Mucosa of descending colon (tissue), 3 donors: Measurements from ENCODE around the gene CABP4. TPM values are rescaled to one million over a fixed set of nuclear protein-coding genes. Genes with fewer than 3 reads are reported as not detected.
A peak's percentile ranks its signal among the peaks of the same experiment; 100 is the strongest.
"Not testable (repeated sequence)": the region's sequence is repeated elsewhere in the genome, so short reads cannot be mapped to it uniquely, and the experiment has no call there.

Experiments
- ATAC-seq: fragments of 200-7000 bp; cut with Tn5 transposase; one replicate; pipeline ENCODE4 v1.9.1; 2020; ENCODE audit warnings: mild to moderate bottlenecking, moderate library complexity
- DNase-seq, 3 donors: peaks; one replicate each; pipeline ENCODE4 v3.0.0-alpha.2; 2020
- H3K36me3 ChIP-seq: fragments of 200-600 bp; one replicate; pipeline ENCODE4 v1.8.0; 2021; ENCODE audit warnings: low read depth, mild to moderate bottlenecking
- H3K4me1 ChIP-seq: fragments of 200-600 bp; one replicate; pipeline ENCODE4 v1.8.0; 2021; ENCODE audit warnings: low read depth, mild to moderate bottlenecking
- H3K4me3 ChIP-seq: fragments of 200-600 bp; one replicate; pipeline ENCODE4 v1.8.0; 2021; ENCODE audit warnings: mild to moderate bottlenecking
- H3K9me3 ChIP-seq: fragments of 200-600 bp; one replicate; pipeline ENCODE4 v1.8.0; 2021; ENCODE audit warnings: mild to moderate bottlenecking
- intact Hi-C, 2 donors: fragments of 100-400 bp; cut with DNase I in 1 of 2; cut with micrococcal nuclease in 1 of 2; formaldehyde crosslinking; loops; one replicate each; pipeline versions ENCODE4 v1.11.0 to v1.11.1; 2022; cut with DNase I, micrococcal nuclease
- total RNA-seq, 3 donors: library from RNA; stranded (reverse); fragmentation: NEBNext Ultra II Directional in 2 of 3; extraction: Animal tissue kit (Norgen Biotek cat#: 25700) in 2 of 3; gene quantifications; one replicate each; pipeline versions ENCODE4 v1.2.1 to v1.2.4, GENCODE V29; 2021 to 2023
- TF ChIP-seq, protein P1 (sequence below): fragments of 200-600 bp; IDR thresholded peaks from one replicate; pipeline ENCODE4 v1.8.0; 2022; ENCODE audit warnings: antibody characterized with exemption, mild to moderate bottlenecking
- donor health status: DM: no; HTN: no; CAD: no; lungs with moderate emphysema.
- donor health status: DM: no; HTN: no; CAD: no.
- donor health status: DM: no; HTN: yes; CAD: no.

CABP4 gene
- total RNA-seq, 3 donors from 2014 or later, result 0.95 to 1.9 (median 1.2) TPM

DNA sequence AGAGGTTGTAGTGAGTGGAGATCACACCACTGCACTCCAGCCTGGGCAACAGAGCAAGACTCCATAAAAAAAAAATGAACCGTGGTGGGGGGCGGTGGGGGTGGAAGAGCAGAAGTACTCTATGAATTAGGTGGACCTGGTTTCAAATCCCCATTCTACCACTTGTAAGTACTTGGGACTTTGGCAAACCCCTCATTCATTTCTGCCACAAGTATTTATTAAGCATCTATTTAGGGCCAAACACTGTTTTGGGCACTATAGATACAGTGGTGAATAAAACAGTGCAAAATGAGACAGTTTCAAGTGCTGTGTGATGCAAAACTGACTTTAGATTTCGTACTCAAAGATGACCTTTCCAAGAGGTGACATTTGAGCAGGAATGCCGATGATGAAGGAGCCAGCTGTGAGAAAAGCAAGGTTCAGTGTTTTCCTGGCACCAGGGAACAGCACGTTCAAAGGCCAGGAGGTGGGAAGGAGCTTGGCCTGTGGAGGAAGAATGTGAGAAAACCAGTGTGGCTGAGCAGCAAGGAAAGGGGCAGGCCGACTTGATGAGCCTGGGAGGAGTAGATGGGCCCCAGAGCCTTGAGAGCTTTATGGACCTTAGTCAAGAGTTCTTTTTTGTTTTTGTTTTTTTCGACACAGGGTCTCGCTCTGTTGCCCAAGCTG, 15.3 kb downstream of the CABP4 start:
- Histone ChIP-seq H3K4me1 (peaks cover 12% of the 10 kb centered on the region), H3K4me3 (no peak overlapping the region), H3K9me3 (no peaks in the 10 kb centered on the region), H3K36me3 (no peaks in the 10 kb centered on the region)
- ATAC-seq (no peak), DNase-seq (no peak)
- intact Hi-C loops, result no loop called here
- TF ChIP-seq, protein P1, sequence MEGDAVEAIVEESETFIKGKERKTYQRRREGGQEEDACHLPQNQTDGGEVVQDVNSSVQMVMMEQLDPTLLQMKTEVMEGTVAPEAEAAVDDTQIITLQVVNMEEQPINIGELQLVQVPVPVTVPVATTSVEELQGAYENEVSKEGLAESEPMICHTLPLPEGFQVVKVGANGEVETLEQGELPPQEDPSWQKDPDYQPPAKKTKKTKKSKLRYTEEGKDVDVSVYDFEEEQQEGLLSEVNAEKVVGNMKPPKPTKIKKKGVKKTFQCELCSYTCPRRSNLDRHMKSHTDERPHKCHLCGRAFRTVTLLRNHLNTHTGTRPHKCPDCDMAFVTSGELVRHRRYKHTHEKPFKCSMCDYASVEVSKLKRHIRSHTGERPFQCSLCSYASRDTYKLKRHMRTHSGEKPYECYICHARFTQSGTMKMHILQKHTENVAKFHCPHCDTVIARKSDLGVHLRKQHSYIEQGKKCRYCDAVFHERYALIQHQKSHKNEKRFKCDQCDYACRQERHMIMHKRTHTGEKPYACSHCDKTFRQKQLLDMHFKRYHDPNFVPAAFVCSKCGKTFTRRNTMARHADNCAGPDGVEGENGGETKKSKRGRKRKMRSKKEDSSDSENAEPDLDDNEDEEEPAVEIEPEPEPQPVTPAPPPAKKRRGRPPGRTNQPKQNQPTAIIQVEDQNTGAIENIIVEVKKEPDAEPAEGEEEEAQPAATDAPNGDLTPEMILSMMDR, result no peak

DNA sequence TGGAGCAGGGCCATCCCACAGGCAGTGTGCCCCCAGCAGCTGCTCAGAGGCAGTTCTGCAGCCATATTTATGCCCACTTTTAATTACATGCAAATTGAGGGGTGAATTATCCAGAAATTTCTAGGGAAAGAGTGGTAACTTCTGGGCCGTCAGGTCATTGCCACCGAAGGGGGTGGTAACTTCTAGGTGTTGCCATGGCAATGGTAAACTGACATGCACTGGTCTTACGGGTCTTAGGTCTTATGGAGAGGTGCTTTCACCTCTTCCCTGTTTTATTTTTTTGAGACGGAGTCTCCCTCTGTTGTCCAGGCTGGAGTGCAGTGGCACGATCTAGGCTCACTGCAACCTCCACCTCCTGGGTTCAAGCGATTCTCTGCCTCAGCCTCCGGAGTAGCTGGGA, 17.7 kb downstream of the CABP4 start:
- Histone ChIP-seq H3K9me3 (no peaks in the 10 kb centered on the region), H3K4me1 (peaks cover 5% of the 10 kb centered on the region), H3K36me3 (no peaks in the 10 kb centered on the region), H3K4me3 (no peak overlapping the region)
- intact Hi-C loops, result no loop called here
- ATAC-seq (no peak), DNase-seq (no peak)
- TF ChIP-seq, protein P1, result no peak

DNA sequence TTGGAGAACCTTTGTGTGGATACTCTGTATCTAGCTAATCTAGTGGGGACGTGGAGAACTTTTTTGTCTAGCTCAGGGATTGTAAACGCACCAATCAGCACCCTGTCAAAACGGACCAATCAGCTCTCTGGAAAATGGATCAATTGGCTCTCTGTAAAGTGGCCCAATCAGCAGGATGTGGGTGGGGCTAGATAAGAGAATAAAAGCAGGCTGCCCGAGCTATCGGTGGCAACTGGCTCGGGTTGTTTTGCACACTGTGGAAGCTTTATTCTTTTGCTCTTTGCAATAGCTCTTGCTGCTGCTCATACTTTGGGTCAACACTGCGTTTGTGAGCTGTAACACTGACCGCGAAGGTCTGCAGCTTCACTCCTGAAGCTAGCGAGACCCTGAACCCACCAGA, 21.5 kb downstream of the CABP4 start:
- H3K4me1 ChIP-seq, DNase-seq, H3K36me3 ChIP-seq, intact Hi-C loops, H3K4me3 ChIP-seq, H3K9me3 ChIP-seq, ATAC-seq: not testable (repeated sequence)

DNA sequence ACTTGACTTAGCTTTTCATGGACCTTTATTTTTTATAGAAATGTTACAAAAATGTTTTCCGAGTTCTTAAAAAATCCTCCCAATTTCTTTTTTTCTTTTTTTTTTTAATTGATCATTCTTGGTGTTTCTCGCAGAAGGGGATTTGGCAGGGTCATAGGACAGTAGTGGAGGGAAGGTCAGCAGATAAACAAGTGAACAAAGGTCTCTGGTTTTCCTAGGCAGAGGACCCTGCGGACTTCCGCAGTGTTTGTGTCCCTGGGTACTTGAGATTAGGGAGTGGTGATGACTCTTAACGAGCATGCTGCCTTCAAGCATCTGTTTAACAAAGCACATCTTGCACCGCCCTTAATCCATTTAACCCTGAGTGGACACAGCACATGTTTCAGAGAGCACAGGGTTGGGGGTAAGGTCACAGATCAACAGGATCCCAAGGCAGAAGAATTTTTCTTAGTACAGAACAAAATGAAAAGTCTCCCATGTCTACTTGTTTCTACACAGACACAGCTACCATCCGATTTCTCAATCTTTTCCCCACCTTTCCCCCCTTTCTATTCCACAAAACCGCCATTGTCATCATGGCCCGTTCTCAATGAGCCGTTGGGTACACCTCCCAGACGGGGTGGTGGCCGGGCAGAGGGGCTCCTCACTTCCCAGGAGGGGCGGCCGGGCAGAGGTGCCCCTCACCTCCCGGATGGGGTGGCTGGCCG, 22.3 kb downstream of the CABP4 start:
- H3K4me1 ChIP-seq, H3K9me3 ChIP-seq, DNase-seq, H3K36me3 ChIP-seq, H3K4me3 ChIP-seq, ATAC-seq, intact Hi-C loops: not testable (repeated sequence)

DNA sequence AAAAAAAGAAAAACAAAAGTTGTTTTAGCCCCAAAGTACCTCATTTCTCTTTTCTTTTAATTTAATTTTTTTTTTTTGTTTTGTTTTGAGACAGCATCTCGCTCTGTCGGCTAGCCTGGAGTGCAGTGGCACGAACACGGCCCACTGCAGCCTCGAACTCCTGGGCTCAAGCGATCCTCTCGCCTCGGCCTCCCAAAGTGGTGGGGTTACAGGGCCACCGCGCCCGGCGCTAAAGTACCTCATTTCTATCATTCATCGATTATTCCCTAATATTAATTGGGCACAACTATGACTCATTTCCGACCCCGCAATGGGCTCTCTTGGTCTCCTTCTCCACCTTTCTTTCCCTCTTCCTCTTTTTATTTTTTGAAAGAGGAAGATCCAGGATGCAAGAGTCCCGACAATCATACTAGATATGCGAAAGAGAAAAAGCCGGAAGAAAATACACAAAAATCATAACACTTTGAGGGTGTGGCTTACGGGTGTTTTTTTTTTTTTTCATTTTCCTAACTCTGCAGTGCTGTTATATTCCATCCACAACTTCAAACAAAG, 27.2 kb downstream of the CABP4 start:
- no peaks in the 10 kb centered on the region for H3K9me3 ChIP-seq
- TF ChIP-seq, protein P1, result no peak
- H3K36me3 ChIP-seq, result no peaks in the 10 kb centered on the region
- DNase-seq (peak in 1 of 3 donors; percentile 54), ATAC-seq (peak; percentile 50)
- peaks cover 23% of the 10 kb centered on the region for H3K4me1 ChIP-seq
- peak overlapping the region; percentile 7 for H3K4me3 ChIP-seq
- intact Hi-C loops, result no loop called here

DNA sequence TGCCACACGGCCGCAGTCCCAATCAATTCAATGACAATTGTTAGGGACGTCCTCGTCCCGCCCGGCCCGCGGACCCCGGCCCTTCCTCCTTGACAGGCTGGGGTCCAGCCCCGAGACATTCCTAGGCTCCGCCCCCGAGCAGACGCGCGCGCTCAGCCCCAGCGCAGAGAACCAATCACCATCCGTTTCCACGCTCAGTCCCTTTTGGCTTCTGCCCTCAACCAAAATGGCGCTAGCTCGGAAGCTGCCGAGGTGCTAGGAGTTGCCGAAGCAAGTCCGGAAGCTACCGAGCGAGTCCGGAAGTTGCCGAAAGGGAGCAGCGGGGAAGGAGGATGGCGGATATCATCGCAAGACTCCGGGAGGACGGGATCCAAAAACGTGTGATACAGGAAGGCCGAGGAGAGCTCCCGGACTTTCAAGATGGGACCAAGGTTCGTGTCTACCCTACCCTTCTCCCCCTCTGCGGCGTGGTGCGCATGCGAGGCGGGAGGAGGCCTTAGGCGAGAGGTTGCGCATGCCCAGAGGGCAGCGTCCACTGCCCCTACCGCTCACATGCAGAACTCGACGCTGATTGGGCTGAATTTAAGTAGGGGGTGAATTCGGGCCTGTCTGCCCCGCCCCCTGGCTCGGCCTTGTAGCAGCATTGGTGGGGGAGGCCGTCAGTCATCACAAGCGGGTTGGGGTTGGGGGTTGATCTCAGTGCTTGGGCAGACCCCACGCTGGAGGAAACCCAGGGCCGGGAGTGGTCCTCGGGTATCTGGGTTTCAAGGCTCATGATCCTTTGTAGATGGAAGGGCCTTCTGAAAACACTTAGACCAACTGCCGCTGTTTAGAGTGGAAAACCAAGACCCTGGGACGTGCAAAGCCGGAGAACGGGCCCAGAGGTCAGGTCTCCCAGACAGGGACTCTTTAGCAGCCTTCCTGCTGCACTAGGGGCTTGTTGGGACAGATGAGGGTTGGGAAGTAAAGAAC, 28.0 kb downstream of the CABP4 start, which contains the start of gene AIP:
AIP (plus strand) TSS at position 200 of the 972 bp plus-strand sequence; CDS start at position 333, 133 bp downstream.
- Histone ChIP-seq H3K9me3 (no peaks in the 10 kb centered on the region), H3K4me1 (peaks cover 23% of the 10 kb centered on the region), H3K4me3 (peak within 1 kb of the TSS; percentile 27), H3K36me3 (no peaks in the 10 kb centered on the region)
- intact Hi-C loops, result no loop called here
- TF ChIP-seq, protein P1, result no peak
- DNase-seq (peak; percentile 98 to 99 (median 98)), ATAC-seq (peak; percentile 96)
